Left renal pelvis (tissue), 4 donors: ENCODE measurements around the gene PPARD. TPM values are rescaled to one million over a fixed set of nuclear protein-coding genes. Genes with fewer than 3 reads are reported as not detected.

ENCODE experiments used
- polyA plus RNA-seq, 4 donors: library from polyadenylated mRNA; unstranded; fragments of 120-200 nt; gene quantifications; one replicate each; pipeline ENCODE4 v1.2.1, GENCODE V29; 2013; ENCODE audit not compliant: insufficient read length in 4 of 4

Gene PPARD
- polyA plus RNA-seq, 4 donors: 21.0 to 26.4 (median 23.3) TPM

Other genes with a start within 250 kb of the PPARD start
- 1 to 10 TPM; 1.2 to 2.8 (median 1.5) TPM for gene TCP11, start 201.2 kb upstream of the PPARD start, polyA plus RNA-seq
- gene SCUBE3, start 128.6 kb upstream of the PPARD start, polyA plus RNA-seq: 10 to 100 TPM; 41.9 to 59.0 (median 49.4) TPM
- 10 to 100 TPM; 33.8 to 62.7 (median 43.4) TPM for gene ZNF76, start 82.8 kb upstream of the PPARD start, polyA plus RNA-seq
- gene DEF6, start 44.7 kb upstream of the PPARD start, polyA plus RNA-seq: 1 to 10 TPM; 3.3 to 7.6 (median 5.5) TPM
- 10 to 100 TPM in 1 of 4 donors, 1 to 10 TPM in 3; 7.1 to 12.5 (median 9.7) TPM for gene FANCE, start 109.8 kb downstream of the PPARD start, polyA plus RNA-seq
- 1,000 to 10,000 TPM; 1,828 to 2,129 (median 1,951) TPM for gene RPL10A, start 125.8 kb downstream of the PPARD start, polyA plus RNA-seq
- gene TEAD3, start 154.5 kb downstream of the PPARD start, polyA plus RNA-seq: 10 to 100 TPM; 37.1 to 56.7 (median 43.5) TPM
- gene TULP1, start 170.3 kb downstream of the PPARD start, polyA plus RNA-seq: 1 to 10 TPM; 1.8 to 3.5 (median 2.7) TPM